ENCODE data around the gene PAPSS2.

- TF ChIP-seq CTCF (IDR thresholded peaks at IDR 0.05 in 8 of 11, conservative IDR thresholded peaks at IDR 0.05 in 3 of 11) (no peak), POLR2A (IDR thresholded peaks at IDR 0.05) (no peak)
These were observed 61.0 kb downstream of the PAPSS2 start for GRCh38 chr10:87720665-87721064.

Measured in spleen (tissue), 7 donors.